OCI-LY1 (cell line): ENCODE results near the gene TTC16.

Experiments
- H2AFZ ChIP-seq: fragments of 200-600 bp; sonication (generic), shearing (Covaris generic); 2 replicates; pipeline ENCODE4 v1.6.0; 2014; ENCODE audit warnings: antibody characterized with exemption, mild to moderate bottlenecking, low read length
- H3F3A ChIP-seq: fragments of 200-600 bp; sonication (generic), shearing (Covaris generic); 2 replicates; pipeline ENCODE4 v1.6.0; 2014; ENCODE audit warnings: mild to moderate bottlenecking, antibody characterized with exemption, low read length, moderate library complexity; ENCODE audit not compliant: insufficient read depth
- H3K27ac ChIP-seq: fragments of 200-600 bp; sonication (generic); 2 replicates; pipeline ENCODE4 v1.5.1; 2014; ENCODE audit warnings: low read length, mixed run types, mild to moderate bottlenecking, low read depth; ENCODE audit not compliant: poor library complexity, severe bottlenecking
- H3K27me3 ChIP-seq: fragments of 200-600 bp; sonication (generic); 2 replicates; pipeline ENCODE4 v1.6.0; 2014; ENCODE audit warnings: antibody characterized with exemption, mild to moderate bottlenecking, low read length, moderate library complexity; ENCODE audit not compliant: insufficient read depth
- H3K36me3 ChIP-seq: fragments of 200-600 bp; sonication (generic); 2 replicates; pipeline ENCODE4 v1.6.1; 2014; ENCODE audit warnings: mild to moderate bottlenecking, antibody characterized with exemption, low read length, moderate library complexity, mixed read lengths; ENCODE audit not compliant: insufficient read depth
- H3K4me1 ChIP-seq: fragments of 200-600 bp; sonication (generic); 2 replicates; pipeline ENCODE4 v1.5.1; 2014; ENCODE audit warnings: mild to moderate bottlenecking, low read length, moderate library complexity; ENCODE audit not compliant: insufficient read depth, severe bottlenecking
- H3K4me2 ChIP-seq: fragments of 200-600 bp; sonication (generic), shearing (Covaris generic); 2 replicates; pipeline ENCODE4 v1.6.1; 2014; ENCODE audit warnings: low read length
- H3K4me3 ChIP-seq: fragments of 200-600 bp; sonication (generic); 2 replicates; pipeline ENCODE4 v1.5.1; 2014; ENCODE audit warnings: low read length, low read depth, mild to moderate bottlenecking, mixed read lengths; ENCODE audit not compliant: poor library complexity, severe bottlenecking
- H3K79me2 ChIP-seq: fragments of 200-600 bp; shearing (Covaris generic); 2 replicates; pipeline ENCODE4 v1.6.1; 2016; ENCODE audit warnings: mixed run types, low read length, mixed read lengths; ENCODE audit not compliant: insufficient read depth
- H3K9ac ChIP-seq: fragments of 200-600 bp; sonication (generic), shearing (Covaris generic); 2 replicates; pipeline ENCODE4 v1.6.1; 2014; ENCODE audit warnings: mild to moderate bottlenecking, low read length, mixed read lengths
- H3K9me2 ChIP-seq: fragments of 200-600 bp; sonication (generic), shearing (Covaris generic); 2 replicates; pipeline ENCODE4 v1.6.1; 2014; ENCODE audit warnings: low read depth, mild to moderate bottlenecking, low read length, mixed read lengths
- H3K9me3 ChIP-seq: fragments of 200-600 bp; shearing (Covaris generic); 2 replicates; pipeline ENCODE4 v1.6.1; 2014; ENCODE audit warnings: low read length, mixed read lengths
- H4K20me1 ChIP-seq: fragments of 200-600 bp; sonication (generic), shearing (Covaris generic); 2 replicates; pipeline ENCODE4 v1.6.0; 2016; ENCODE audit warnings: mild to moderate bottlenecking, low read length; ENCODE audit not compliant: insufficient read depth
- EZH2 ChIP-seq: fragments of 200-600 bp; sonication (generic), shearing (Covaris generic); IDR thresholded peaks from 2 replicates; pipeline ENCODE4 v1.8.0; 2017; ENCODE audit warnings: borderline replicate concordance, mixed run types, mild to moderate bottlenecking, antibody characterized with exemption, low read length, moderate library complexity, mixed read lengths
- TF ChIP-seq, protein P1 (sequence below): fragments of 200-600 bp; sonication (generic), shearing (Covaris generic); IDR thresholded peaks from 2 replicates; pipeline ENCODE4 v1.5.1; 2017; ENCODE audit warnings: mild to moderate bottlenecking, antibody characterized with exemption, low read length, moderate library complexity, mixed read lengths

Gene TTC16

DNA sequence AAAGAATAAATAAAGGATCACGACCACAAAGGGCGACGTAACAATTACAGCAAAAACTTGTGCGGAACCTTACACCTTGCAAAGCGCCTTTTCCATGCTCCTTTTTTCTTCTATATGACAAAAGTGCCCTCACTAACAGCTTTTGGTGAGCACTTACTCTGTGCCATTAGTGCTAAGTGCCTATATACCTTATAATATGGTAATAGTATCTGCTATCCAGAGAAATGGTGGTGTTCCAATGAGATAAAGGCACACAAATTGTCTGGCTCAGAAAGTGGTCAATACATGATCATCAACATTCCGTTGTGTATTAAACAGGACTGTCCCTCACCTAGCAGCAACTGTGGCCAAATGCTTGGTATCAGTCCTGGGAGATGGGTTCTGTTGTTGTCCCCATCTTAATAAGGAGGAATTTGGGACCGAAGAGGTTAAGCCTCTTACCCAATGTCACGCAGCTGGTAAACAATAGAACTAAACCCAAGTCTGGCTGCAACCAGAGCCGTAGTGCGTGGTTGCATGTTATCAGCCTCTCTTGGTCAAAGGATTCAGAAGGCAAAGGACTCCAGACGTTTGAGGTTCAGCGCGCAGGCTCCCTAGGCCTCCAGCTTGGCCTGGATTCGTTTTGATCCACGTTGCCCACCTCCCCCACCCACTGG lies 19.8 kb downstream of the TTC16 start:
- H3F3A ChIP-seq: no peaks in the 10 kb centered on the region
- H3K27ac ChIP-seq: no peak overlapping the region
- no peaks in the 10 kb centered on the region for H3K27me3 ChIP-seq
- no peaks in the 10 kb centered on the region for H3K9me2 ChIP-seq
- no peak overlapping the region for H3K9ac ChIP-seq
- H4K20me1 ChIP-seq: no peaks in the 10 kb centered on the region
- no peak overlapping the region for H3K4me2 ChIP-seq
- H2AFZ ChIP-seq: no peak overlapping the region
- H3K9me3 ChIP-seq: no peaks in the 10 kb centered on the region
- H3K4me3 ChIP-seq: no peak overlapping the region
- H3K79me2 ChIP-seq: no peaks in the 10 kb centered on the region
- H3K36me3 ChIP-seq: peaks cover 13% of the 10 kb centered on the region; the same call in 1 of the 2 replicates
- no peak for TF ChIP-seq EZH2
- TF ChIP-seq, protein P1, sequence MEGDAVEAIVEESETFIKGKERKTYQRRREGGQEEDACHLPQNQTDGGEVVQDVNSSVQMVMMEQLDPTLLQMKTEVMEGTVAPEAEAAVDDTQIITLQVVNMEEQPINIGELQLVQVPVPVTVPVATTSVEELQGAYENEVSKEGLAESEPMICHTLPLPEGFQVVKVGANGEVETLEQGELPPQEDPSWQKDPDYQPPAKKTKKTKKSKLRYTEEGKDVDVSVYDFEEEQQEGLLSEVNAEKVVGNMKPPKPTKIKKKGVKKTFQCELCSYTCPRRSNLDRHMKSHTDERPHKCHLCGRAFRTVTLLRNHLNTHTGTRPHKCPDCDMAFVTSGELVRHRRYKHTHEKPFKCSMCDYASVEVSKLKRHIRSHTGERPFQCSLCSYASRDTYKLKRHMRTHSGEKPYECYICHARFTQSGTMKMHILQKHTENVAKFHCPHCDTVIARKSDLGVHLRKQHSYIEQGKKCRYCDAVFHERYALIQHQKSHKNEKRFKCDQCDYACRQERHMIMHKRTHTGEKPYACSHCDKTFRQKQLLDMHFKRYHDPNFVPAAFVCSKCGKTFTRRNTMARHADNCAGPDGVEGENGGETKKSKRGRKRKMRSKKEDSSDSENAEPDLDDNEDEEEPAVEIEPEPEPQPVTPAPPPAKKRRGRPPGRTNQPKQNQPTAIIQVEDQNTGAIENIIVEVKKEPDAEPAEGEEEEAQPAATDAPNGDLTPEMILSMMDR: no peak
- H3K4me1 ChIP-seq: peaks cover 17% of the 10 kb centered on the region

DNA sequence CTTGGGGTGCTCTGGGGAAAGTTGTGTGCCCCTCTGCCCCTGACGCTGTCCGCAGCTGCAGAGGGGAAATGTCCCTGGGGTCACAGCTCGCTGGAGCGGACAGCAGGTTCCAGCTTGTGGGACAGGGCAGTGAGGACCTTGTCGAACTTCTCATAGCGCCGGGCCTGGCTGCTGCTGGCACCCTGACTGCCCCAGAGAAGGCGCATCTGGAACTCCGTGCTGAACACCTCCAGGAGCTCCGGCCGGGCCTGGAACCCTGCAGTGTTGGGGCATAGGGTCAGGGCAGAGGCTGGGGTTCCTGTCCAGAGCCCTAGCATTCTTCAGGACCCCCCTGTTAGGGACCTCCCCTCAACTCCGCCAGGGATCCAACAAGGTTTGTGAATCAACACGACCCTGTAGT lies 22.8 kb downstream of the TTC16 start:
- no peak for TF ChIP-seq EZH2
- TF ChIP-seq, protein P1: no peak
- Histone ChIP-seq H3K79me2 (no peaks in the 10 kb centered on the region), H3K9me2 (no peaks in the 10 kb centered on the region), H4K20me1 (no peaks in the 10 kb centered on the region), H3K4me3 (no peak overlapping the region), H3K9me3 (no peaks in the 10 kb centered on the region), H3K4me1 (peaks cover 23% of the 10 kb centered on the region), H3F3A (no peaks in the 10 kb centered on the region), H3K27ac (no peak overlapping the region), H3K4me2 (no peak overlapping the region), H3K36me3 (peaks cover 13% of the 10 kb centered on the region; the same call in 1 of the 2 replicates), H3K27me3 (no peaks in the 10 kb centered on the region), H2AFZ (no peak overlapping the region), H3K9ac (no peak overlapping the region)

DNA sequence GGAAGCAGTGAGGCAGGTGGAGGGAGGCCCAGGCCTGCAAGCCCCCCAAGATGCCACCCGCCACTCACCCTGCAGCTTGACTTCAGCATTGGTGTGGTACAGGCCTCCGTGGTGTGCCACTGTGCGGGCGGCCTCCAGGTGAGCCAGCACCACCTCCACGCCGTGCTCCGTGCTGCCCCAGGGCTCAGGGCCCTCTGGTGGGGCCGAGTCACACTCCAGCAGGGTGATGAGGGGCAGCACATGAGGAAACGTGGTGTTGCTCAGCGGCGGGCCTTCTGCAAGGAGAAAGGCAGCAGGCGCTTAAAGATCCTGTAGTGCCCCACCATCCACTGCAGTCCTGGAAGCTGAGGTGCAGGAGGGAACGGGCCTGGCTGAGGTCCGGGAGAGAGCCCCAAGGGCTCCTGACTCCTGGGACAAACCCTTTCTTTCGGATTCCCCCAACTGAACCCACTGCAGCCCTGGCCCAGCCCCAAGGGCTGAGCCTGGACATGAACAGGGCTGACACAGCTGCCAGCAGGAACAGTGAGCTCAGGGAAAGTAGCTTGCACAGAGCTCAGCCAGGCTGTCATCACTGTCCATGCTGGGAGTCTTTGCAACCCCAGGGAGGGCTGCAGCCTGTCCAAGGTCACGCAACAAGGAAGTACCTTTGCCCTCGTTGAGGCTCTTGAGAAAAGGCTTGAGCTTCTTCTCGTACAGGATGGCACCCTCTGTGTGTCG lies 23.9 kb downstream of the TTC16 start:
- no peak overlapping the region for H3K27ac ChIP-seq
- H3K36me3 ChIP-seq: peaks cover 13% of the 10 kb centered on the region; the same call in 1 of the 2 replicates
- H3K4me3 ChIP-seq: no peak overlapping the region
- H3K9me3 ChIP-seq: no peaks in the 10 kb centered on the region
- no peaks in the 10 kb centered on the region for H4K20me1 ChIP-seq
- H2AFZ ChIP-seq: no peak overlapping the region
- H3K9me2 ChIP-seq: no peaks in the 10 kb centered on the region
- no peak overlapping the region for H3K9ac ChIP-seq
- no peaks in the 10 kb centered on the region for H3K27me3 ChIP-seq
- no peaks in the 10 kb centered on the region for H3K79me2 ChIP-seq
- no peak overlapping the region for H3K4me2 ChIP-seq
- H3F3A ChIP-seq: no peaks in the 10 kb centered on the region
- H3K4me1 ChIP-seq: peaks cover 17% of the 10 kb centered on the region
- no peak for TF ChIP-seq EZH2
- TF ChIP-seq, protein P1: no peak
